ENCODE measurements around the gene ILDR2. TPM values are rescaled to one million over a fixed set of nuclear protein-coding genes. Genes with fewer than 3 reads are reported as not detected.

Gene ILDR2
- total and polyA plus RNA-seq, 7 donors, result 0.42 to 15.8 (median 8.1) TPM; not detected in 2

DNA sequence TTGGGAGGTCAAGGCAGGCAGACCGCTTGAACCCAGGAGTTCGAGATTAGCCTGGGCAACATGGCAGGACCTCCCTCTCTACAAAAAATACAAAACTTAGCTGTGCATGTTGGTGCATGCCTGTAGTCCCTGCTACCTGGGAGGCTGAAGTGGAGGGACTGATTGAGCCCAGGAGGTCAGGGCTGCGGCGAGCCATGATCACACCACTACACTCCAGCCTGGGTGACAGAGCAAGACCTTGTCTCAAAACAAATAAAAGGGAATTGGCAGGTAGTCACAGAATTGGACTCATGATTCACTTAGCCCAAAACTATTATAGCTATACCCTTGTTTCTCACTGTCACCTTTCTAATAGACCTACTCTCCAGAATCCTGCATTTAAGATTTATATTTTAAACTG is 104.8 kb downstream of the ILDR2 start:
- intact Hi-C loops (cut with DNase I), result loop anchor here (10.0 kb wide), 2 partner anchors 354 to 684 kb away; partner anchors contain the start of genes CREG1 and POU2F1
- 95 to 96% methylated on average over 4 of the region's 4 CpGs for WGBS, 2 donors
- no peak for DNase-seq
- TF ChIP-seq EP300 (IDR thresholded peaks at IDR 0.05), result no peak
- TF ChIP-seq POLR2A (IDR thresholded peaks at IDR 0.05), result no peak
- TF ChIP-seq POLR2AphosphoS5 (IDR thresholded peaks at IDR 0.05), result no peak
- TF ChIP-seq, protein P1, sequence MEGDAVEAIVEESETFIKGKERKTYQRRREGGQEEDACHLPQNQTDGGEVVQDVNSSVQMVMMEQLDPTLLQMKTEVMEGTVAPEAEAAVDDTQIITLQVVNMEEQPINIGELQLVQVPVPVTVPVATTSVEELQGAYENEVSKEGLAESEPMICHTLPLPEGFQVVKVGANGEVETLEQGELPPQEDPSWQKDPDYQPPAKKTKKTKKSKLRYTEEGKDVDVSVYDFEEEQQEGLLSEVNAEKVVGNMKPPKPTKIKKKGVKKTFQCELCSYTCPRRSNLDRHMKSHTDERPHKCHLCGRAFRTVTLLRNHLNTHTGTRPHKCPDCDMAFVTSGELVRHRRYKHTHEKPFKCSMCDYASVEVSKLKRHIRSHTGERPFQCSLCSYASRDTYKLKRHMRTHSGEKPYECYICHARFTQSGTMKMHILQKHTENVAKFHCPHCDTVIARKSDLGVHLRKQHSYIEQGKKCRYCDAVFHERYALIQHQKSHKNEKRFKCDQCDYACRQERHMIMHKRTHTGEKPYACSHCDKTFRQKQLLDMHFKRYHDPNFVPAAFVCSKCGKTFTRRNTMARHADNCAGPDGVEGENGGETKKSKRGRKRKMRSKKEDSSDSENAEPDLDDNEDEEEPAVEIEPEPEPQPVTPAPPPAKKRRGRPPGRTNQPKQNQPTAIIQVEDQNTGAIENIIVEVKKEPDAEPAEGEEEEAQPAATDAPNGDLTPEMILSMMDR (IDR thresholded peaks at IDR 0.05), result no peak
- Histone ChIP-seq H3K36me3 (peaks cover 0 to 24% (median 8%) of the 10 kb centered on the region in 4 donors), H3K9me3 (no peaks in the 10 kb centered on the region), H3K4me1 (peaks cover 0 to 45% (median 31%) of the 10 kb centered on the region in 4 donors), H3K27ac (no peak overlapping the region), H3K27me3 (no peaks in the 10 kb centered on the region), H3K4me3 (no peak overlapping the region)

GRCh38 chr1:166869318-166870099 is 105.8 kb downstream of the ILDR2 start:
- Histone ChIP-seq H3K36me3 (peaks cover 0 to 30% (median 8%) of the 10 kb centered on the region in 4 donors), H3K4me1 (peaks cover 0 to 35% (median 20%) of the 10 kb centered on the region in 4 donors), H3K27me3 (no peaks in the 10 kb centered on the region), H3K9me3 (no peaks in the 10 kb centered on the region), H3K4me3 (no peak overlapping the region), H3K27ac (no peak overlapping the region)
- DNase-seq, result no peak
- no peak for TF ChIP-seq EP300 (IDR thresholded peaks at IDR 0.05)
- no peak for TF ChIP-seq POLR2A (IDR thresholded peaks at IDR 0.05)
- TF ChIP-seq, protein P1 (IDR thresholded peaks at IDR 0.05), result no peak
- no peak for TF ChIP-seq POLR2AphosphoS5 (IDR thresholded peaks at IDR 0.05)
- WGBS, 2 donors, result 62 to 77% methylated on average over 3 of the region's 3 CpGs
- intact Hi-C loops (cut with DNase I), result loop anchor here (10.0 kb wide), 2 partner anchors 355 to 685 kb away; partner anchors contain the start of genes CREG1 and POU2F1

- 82 to 91% methylated on average over 7 of the region's 7 CpGs for WGBS, 2 donors
- Histone ChIP-seq H3K4me1 (peaks cover 0 to 26% (median 12%) of the 10 kb centered on the region in 4 donors), H3K27me3 (no peaks in the 10 kb centered on the region), H3K27ac (no peak overlapping the region), H3K4me3 (no peak overlapping the region), H3K9me3 (no peaks in the 10 kb centered on the region), H3K36me3 (peaks cover 0 to 39% (median 8%) of the 10 kb centered on the region in 4 donors)
- intact Hi-C loops (cut with DNase I), result no loop called here
- no peak for DNase-seq
- no peak for TF ChIP-seq POLR2A (IDR thresholded peaks at IDR 0.05)
- no peak for TF ChIP-seq EP300 (IDR thresholded peaks at IDR 0.05)
- TF ChIP-seq POLR2AphosphoS5 (IDR thresholded peaks at IDR 0.05), result no peak
- TF ChIP-seq, protein P1 (IDR thresholded peaks at IDR 0.05), result no peak
Observed at GRCh38 chr1:166868639-166869038, 106.7 kb downstream of the ILDR2 start.

- H3K4me1 ChIP-seq, result peaks cover 0 to under 1% (median 0%) of the 10 kb centered on the region in 4 donors
- H3K36me3 ChIP-seq, result peaks cover 0 to 66% (median 11%) of the 10 kb centered on the region in 4 donors
Observed at GRCh38 chr1:166865926-166866325, 109.4 kb downstream of the ILDR2 start.

More at GRCh38 chr1:166865926-166866325, 109.4 kb downstream of the ILDR2 start:
- 90 to 93% methylated on average over 5 of the region's 5 CpGs for WGBS, 2 donors
- no peaks in the 10 kb centered on the region for H3K27me3 ChIP-seq
- no peaks in the 10 kb centered on the region for H3K9me3 ChIP-seq
- DNase-seq, result no peak
- H3K4me3 ChIP-seq, result no peak overlapping the region
- TF ChIP-seq EP300 (IDR thresholded peaks at IDR 0.05), result no peak
- TF ChIP-seq, protein P1 (IDR thresholded peaks at IDR 0.05), result no peak
- TF ChIP-seq POLR2A (IDR thresholded peaks at IDR 0.05), result no peak
- TF ChIP-seq POLR2AphosphoS5 (IDR thresholded peaks at IDR 0.05), result no peak
- no peak overlapping the region for H3K27ac ChIP-seq
- intact Hi-C loops (cut with DNase I), result no loop called here
